NCI-H2196 treated with DMSO at 0.1 percent for 48 hours (cell line): ENCODE measurements around the gene IPO5.
"Not testable (repeated sequence)": the region's sequence is repeated elsewhere in the genome, so short reads cannot be mapped to it uniquely, and the experiment has no call there.

Source experiments
- DNase-seq: peaks from one replicate; lab custom pipeline; 2025; ENCODE audit not compliant: unreplicated experiment; lab: John Stamatoyannopoulos, UW

IPO5 gene

GRCh38 chr13:97948041-97948440, 5.4 kb upstream of the IPO5 start:
- no peak for DNase-seq

- DNase-seq = not testable (repeated sequence)
These were observed 4.2 kb upstream of the IPO5 start for GRCh38 chr13:97949316-97949715.

- DNase-seq = no peak
These were observed 2.1 kb upstream of the IPO5 start for GRCh38 chr13:97951376-97951775.

GRCh38 chr13:97952831-97953230, 644 bp upstream of the IPO5 start:
- DNase-seq = not testable (repeated sequence)

GRCh38 chr13:97961340-97961739, 7.9 kb downstream of the IPO5 start:
- DNase-seq = no peak

GRCh38 chr13:97962887-97963286, 9.4 kb downstream of the IPO5 start:
- DNase-seq = no peak

GRCh38 chr13:97967226-97967625, 13.8 kb downstream of the IPO5 start:
- no peak for DNase-seq

- no peak for DNase-seq
These were observed 14.5 kb downstream of the IPO5 start for GRCh38 chr13:97967948-97968347.

- no peak for DNase-seq
These were observed 18.0 kb downstream of the IPO5 start for GRCh38 chr13:97971519-97971918.

GRCh38 chr13:97974773-97975172, 21.3 kb downstream of the IPO5 start:
- DNase-seq = no peak

GRCh38 chr13:97975280-97975847, 21.9 kb downstream of the IPO5 start:
- DNase-seq = no peak

GRCh38 chr13:97975848-97976609, 22.6 kb downstream of the IPO5 start:
- peak; percentile 41 for DNase-seq

- DNase-seq = no peak
These were observed 23.4 kb downstream of the IPO5 start for GRCh38 chr13:97976610-97977521.

GRCh38 chr13:97977982-97978381, 24.5 kb downstream of the IPO5 start:
- DNase-seq = no peak

- no peak for DNase-seq
These were observed 25.2 kb downstream of the IPO5 start for GRCh38 chr13:97978651-97979050.

- DNase-seq = no peak
These were observed 25.6 kb downstream of the IPO5 start for GRCh38 chr13:97979051-97979450.

GRCh38 chr13:97979556-97979955, 26.1 kb downstream of the IPO5 start:
- DNase-seq = no peak

GRCh38 chr13:97982286-97982685, 28.8 kb downstream of the IPO5 start:
- no peak for DNase-seq

GRCh38 chr13:97986835-97987234, 33.4 kb downstream of the IPO5 start:
- DNase-seq = no peak

GRCh38 chr13:97999653-98000052, 46.2 kb downstream of the IPO5 start:
- DNase-seq = no peak

GRCh38 chr13:98004107-98004506, 50.6 kb downstream of the IPO5 start:
- DNase-seq = no peak

- not testable (repeated sequence) for DNase-seq
These were observed 51.5 kb downstream of the IPO5 start for GRCh38 chr13:98004997-98005396.
